Smooth muscle cell (in vitro differentiated cells): Measurements from ENCODE around the gene SHFL. TPM values are rescaled to one million over a fixed set of nuclear protein-coding genes. Genes with fewer than 3 reads are reported as not detected.

Experiments
- DNase-seq: peaks from one replicate; lab custom pipeline; 2025; ENCODE audit not compliant: unreplicated experiment; lab: John Stamatoyannopoulos, UW
- H2AFZ ChIP-seq: fragments of 200-600 bp; sonication (generic); 2 replicates; pipeline ENCODE4 v1.6.0; 2016; ENCODE audit warnings: antibody characterized with exemption, low read depth, mild to moderate bottlenecking
- H3F3A ChIP-seq: fragments of 200-600 bp; sonication (generic); 2 replicates; pipeline ENCODE4 v1.6.0; 2017; ENCODE audit warnings: antibody characterized with exemption, low read depth
- H3K27ac ChIP-seq: fragments of 200-600 bp; sonication (generic); 2 replicates; pipeline ENCODE4 v1.5.1; 2016; ENCODE audit warnings: low read depth, mild to moderate bottlenecking
- H3K27me3 ChIP-seq: fragments of 200-600 bp; sonication (generic); 2 replicates; pipeline ENCODE4 v1.6.1; 2016; ENCODE audit warnings: low read depth, mild to moderate bottlenecking
- H3K36me3 ChIP-seq: fragments of 200-600 bp; sonication (generic); 2 replicates; pipeline ENCODE4 v1.5.1; 2016; ENCODE audit warnings: low read depth
- H3K4me1 ChIP-seq: fragments of 200-600 bp; sonication (generic); 2 replicates; pipeline ENCODE4 v1.5.1; 2016; ENCODE audit warnings: low read depth
- H3K4me2 ChIP-seq: fragments of 200-600 bp; sonication (generic); 2 replicates; pipeline ENCODE4 v1.6.0; 2016; ENCODE audit warnings: mild to moderate bottlenecking
- H3K4me3 ChIP-seq: fragments of 200-600 bp; sonication (generic); 2 replicates; pipeline ENCODE4 v1.5.1; 2016; ENCODE audit warnings: mild to moderate bottlenecking
- H3K79me2 ChIP-seq: fragments of 200-600 bp; sonication (generic); 2 replicates; pipeline ENCODE4 v1.6.0; 2016; ENCODE audit warnings: low read depth, mild to moderate bottlenecking
- H3K9ac ChIP-seq: fragments of 200-600 bp; sonication (generic); 2 replicates; pipeline ENCODE4 v1.6.0; 2016; ENCODE audit warnings: low read depth
- H3K9me3 ChIP-seq: fragments of 200-600 bp; sonication (generic); replicated peaks from 2 replicates; pipeline ENCODE4 v1.5.1; 2016; ENCODE audit warnings: low read depth
- H4K20me1 ChIP-seq: fragments of 200-600 bp; sonication (generic); 2 replicates; pipeline ENCODE4 v1.6.0; 2016; ENCODE audit warnings: low read depth
- WGBS: methylation state at CpG from one replicate; pipeline ENCODE4 v1.1.7; 2016; ENCODE audit warnings: low lambda C conversion rate; 5-methylcytosine and 5-hydroxymethylcytosine counted together
- polyA plus RNA-seq: library from polyadenylated mRNA; unstranded; fragments of >200 nt; fragmentation: Nextera tagmentation; extraction: Ambion mirVana; gene quantifications from 2 replicates; pipeline ENCODE4 v1.2.1, GENCODE V29; 2016
- total RNA-seq: library from RNA; depleted of rRNA; stranded (reverse); fragments of >200 nt; gene quantifications from 2 replicates; pipeline ENCODE4 v1.2.3, GENCODE V29; 2014
- TF ChIP-seq, protein P1 (sequence below): fragments of 200-600 bp; sonication (generic); IDR thresholded peaks from 2 replicates; pipeline ENCODE4 v1.5.1; 2017; ENCODE audit warnings: borderline replicate concordance, mild to moderate bottlenecking, antibody characterized with exemption; ENCODE audit not compliant: insufficient read depth, poor library complexity, severe bottlenecking

SHFL gene
- total and polyA plus RNA-seq, 2 experiments from 2014 or later, result 15.6 to 28.7 TPM

DNA sequence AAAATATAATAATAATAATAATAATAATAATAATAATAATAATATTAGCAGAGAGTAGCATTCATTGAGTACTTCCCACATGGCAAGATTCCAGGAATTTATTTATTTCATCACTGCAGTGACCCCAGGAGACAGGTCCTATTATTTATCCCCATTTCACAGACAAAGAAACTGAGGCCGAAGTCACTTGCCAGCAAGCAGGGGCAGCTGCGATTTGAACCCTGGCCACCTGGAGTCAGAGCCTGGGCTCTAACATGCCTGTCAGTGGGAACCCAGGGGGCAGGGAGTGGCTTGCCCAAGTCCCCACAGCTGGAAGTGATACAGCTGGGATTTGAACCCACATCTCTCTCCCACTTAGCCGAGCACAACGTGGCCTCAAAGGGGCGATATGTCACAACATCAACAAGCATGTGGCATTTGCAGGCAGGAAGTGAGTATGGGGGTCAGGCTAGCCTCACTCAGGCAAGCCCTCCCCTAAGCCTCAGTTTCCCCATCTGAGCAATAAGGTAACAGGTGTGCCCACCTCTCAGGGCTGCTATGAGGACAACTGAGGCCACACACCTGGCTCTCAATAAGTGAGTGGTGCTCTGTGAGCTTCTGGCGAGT lies 2.9 kb downstream of the SHFL start:
- Histone ChIP-seq H3K36me3 (no peaks in the 10 kb centered on the region), H3K9ac (no peak overlapping the region), H3K27ac (no peak overlapping the region), H3K4me2 (no peak overlapping the region), H2AFZ (no peak overlapping the region), H4K20me1 (no peaks in the 10 kb centered on the region), H3F3A (no peaks in the 10 kb centered on the region), H3K9me3 (no peaks in the 10 kb centered on the region), H3K4me1 (no peaks in the 10 kb centered on the region), H3K27me3 (peaks cover 5% of the 10 kb centered on the region), H3K4me3 (no peak overlapping the region), H3K79me2 (no peaks in the 10 kb centered on the region)
- DNase-seq, result no peak
- 91% methylated on average over 6 of the region's 6 CpGs for WGBS
- TF ChIP-seq, protein P1, sequence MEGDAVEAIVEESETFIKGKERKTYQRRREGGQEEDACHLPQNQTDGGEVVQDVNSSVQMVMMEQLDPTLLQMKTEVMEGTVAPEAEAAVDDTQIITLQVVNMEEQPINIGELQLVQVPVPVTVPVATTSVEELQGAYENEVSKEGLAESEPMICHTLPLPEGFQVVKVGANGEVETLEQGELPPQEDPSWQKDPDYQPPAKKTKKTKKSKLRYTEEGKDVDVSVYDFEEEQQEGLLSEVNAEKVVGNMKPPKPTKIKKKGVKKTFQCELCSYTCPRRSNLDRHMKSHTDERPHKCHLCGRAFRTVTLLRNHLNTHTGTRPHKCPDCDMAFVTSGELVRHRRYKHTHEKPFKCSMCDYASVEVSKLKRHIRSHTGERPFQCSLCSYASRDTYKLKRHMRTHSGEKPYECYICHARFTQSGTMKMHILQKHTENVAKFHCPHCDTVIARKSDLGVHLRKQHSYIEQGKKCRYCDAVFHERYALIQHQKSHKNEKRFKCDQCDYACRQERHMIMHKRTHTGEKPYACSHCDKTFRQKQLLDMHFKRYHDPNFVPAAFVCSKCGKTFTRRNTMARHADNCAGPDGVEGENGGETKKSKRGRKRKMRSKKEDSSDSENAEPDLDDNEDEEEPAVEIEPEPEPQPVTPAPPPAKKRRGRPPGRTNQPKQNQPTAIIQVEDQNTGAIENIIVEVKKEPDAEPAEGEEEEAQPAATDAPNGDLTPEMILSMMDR, result no peak

DNA sequence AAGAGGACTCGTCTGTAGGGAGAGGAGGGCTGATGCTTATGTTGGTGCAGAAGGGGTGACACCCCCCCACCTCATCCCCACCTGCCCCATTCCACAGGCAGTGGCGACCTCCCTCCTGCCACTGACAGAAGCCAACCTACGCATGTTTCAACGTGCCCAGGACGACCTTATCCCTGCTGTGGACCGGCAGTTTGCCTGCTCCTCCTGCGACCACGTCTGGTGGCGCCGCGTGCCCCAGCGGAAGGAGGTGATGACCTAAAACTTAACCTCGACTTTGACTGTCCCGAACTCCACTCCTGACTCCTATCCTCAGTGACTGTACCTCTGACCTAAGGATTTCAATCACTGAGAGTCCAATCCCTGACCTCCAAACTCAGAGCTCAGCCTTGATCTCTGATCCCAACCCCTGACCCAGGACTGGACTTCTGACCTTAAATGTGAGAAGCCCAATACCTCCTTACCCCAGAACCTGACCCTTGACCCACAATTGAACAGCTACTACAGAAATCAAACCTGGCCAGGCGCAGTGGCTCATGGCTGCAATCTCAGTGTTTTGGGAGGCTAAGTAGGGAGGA lies 3.8 kb downstream of the SHFL start:
- no peak overlapping the region for H3K4me3 ChIP-seq
- no peaks in the 10 kb centered on the region for H3K9me3 ChIP-seq
- H3F3A ChIP-seq, result no peaks in the 10 kb centered on the region
- no peaks in the 10 kb centered on the region for H3K4me1 ChIP-seq
- TF ChIP-seq, protein P1, result no peak
- no peaks in the 10 kb centered on the region for H4K20me1 ChIP-seq
- H3K27ac ChIP-seq, result no peak overlapping the region
- H3K4me2 ChIP-seq, result no peak overlapping the region
- DNase-seq, result no peak
- no peaks in the 10 kb centered on the region for H3K36me3 ChIP-seq
- peaks cover 5% of the 10 kb centered on the region for H3K27me3 ChIP-seq
- WGBS, result 88% methylated on average over 15 of the region's 15 CpGs
- no peak overlapping the region for H3K9ac ChIP-seq
- no peaks in the 10 kb centered on the region for H3K79me2 ChIP-seq
- H2AFZ ChIP-seq, result no peak overlapping the region

DNA sequence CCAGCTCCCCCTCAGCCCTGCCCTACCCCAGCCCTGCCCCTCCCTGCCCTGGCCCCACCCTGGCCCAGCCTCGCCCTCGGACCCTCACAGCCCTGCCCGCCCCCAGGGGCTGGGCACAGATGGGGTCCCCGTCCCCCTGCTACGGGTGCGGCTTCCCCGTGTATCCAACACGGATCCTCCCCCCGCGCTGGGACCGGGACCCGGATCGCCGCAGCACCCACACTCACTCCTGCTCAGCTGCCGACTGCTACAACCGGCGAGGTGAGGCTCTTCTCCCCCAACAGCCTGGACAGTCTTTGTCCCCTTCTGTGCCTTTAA lies 5.2 kb downstream of the SHFL start:
- no peak overlapping the region for H3K9ac ChIP-seq
- TF ChIP-seq, protein P1, result no peak
- DNase-seq, result no peak
- H3K4me1 ChIP-seq, result no peaks in the 10 kb centered on the region
- no peak overlapping the region for H2AFZ ChIP-seq
- H3K27ac ChIP-seq, result no peak overlapping the region
- H3F3A ChIP-seq, result peaks cover 9% of the 10 kb centered on the region
- no peaks in the 10 kb centered on the region for H3K36me3 ChIP-seq
- H3K4me2 ChIP-seq, result no peak overlapping the region
- H3K27me3 ChIP-seq, result no peaks in the 10 kb centered on the region
- H3K9me3 ChIP-seq, result no peaks in the 10 kb centered on the region
- WGBS, result 96% methylated on average over 11 of the region's 17 CpGs
- no peak overlapping the region for H3K4me3 ChIP-seq
- H4K20me1 ChIP-seq, result no peaks in the 10 kb centered on the region
- H3K79me2 ChIP-seq, result no peaks in the 10 kb centered on the region
